HG03045 (cell line): ENCODE data around the gene CRIP1.

ENCODE experiments used
- ATAC-seq: cut with Tn5 transposase; IDR thresholded peaks from one replicate; pipeline ENCODE4 v1.9.1; 2021; ENCODE audit warnings: mild to moderate bottlenecking, moderate library complexity; ENCODE audit not compliant: unreplicated experiment

CRIP1 gene

DNA sequence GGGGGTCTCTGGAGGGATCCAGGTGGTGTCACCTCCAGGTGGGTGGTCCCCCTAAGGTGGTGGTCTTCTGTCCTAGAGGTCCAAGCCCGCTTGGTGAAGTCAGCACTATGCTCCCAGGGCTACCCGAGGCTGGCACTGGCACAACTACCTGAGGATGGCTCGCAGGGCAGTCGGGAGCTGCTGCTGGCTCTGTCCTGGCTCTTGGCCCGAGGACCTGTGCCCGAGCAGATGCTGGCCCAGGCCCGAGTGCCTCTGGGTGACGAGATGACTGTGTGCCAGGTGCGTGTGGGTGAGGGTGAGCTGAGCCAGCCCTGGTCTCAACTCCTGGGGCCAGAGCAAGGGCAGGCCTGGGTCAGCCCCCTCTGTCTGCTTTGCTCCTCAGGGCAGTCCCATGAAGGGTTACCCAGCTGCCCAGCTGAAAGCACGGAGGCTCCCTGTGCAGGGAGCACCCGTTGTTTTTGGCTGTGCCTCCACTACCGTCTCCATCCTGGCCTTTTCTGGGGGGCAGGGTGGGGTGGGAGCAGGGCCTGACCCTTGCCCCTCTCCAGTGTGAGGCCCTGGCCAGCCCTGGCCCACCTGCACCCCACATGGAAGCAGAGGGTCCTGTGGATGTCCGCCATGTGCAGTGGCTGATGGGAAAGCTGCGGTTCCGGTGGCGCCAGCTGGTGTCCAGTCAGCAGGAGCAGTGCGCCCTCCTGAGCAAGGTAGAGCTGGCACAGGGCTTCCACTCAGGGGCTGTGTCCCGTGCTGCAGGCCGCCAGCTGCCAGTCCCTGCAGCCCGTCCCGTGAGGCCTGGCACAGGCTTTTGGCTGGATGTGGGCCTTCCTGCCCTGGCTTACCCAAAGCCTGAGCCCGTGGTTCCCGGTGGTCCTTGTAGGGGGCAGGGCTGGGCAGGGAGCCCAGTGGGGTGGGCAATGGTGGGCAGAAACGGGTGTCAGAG is 5.6 kb downstream of the CRIP1 start:
- no peak for ATAC-seq

DNA sequence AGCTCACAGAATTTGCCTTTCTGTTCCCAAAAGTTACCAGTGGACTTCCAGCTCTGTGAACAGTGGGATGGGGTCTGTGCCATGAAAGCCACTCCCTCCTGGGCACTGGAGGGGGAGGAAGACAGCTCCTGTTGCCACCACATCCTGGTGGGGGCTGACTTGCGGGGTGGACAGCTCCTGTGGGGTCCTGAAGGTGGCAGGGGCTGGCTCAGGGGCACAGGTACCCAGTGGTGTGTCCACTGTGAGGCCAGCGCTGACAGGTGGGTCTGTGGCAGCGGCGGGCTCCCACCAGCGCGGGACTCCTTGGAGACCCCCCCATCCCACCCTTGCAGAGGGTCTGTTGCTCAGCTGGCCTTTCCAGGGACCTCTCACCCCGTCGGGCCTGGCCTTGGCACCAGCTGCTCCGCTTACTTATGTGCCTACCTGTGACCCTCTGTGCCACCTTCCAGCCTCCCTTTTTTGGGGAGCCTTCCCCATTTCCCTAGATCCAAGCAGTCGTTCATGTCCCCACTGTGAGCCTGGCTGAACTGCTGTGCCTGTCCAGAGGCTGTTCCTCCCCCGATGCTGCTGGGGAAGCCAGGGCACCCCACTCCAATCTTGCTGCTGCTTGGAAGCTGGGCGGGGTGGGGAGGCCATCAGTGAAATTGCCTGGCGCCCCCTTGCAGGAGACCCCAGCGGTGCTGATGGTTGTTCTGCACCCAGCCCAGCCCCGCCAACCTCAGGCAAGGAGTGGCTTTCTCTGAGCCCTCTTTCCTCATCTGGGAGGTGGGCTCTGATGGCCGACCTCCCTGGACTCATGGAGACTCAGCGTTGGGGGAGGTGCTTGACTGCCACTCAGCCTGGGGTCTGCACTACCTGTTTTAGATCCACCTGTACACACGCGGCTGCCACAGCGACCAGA is 6.5 kb downstream of the CRIP1 start:
- no peak for ATAC-seq

DNA sequence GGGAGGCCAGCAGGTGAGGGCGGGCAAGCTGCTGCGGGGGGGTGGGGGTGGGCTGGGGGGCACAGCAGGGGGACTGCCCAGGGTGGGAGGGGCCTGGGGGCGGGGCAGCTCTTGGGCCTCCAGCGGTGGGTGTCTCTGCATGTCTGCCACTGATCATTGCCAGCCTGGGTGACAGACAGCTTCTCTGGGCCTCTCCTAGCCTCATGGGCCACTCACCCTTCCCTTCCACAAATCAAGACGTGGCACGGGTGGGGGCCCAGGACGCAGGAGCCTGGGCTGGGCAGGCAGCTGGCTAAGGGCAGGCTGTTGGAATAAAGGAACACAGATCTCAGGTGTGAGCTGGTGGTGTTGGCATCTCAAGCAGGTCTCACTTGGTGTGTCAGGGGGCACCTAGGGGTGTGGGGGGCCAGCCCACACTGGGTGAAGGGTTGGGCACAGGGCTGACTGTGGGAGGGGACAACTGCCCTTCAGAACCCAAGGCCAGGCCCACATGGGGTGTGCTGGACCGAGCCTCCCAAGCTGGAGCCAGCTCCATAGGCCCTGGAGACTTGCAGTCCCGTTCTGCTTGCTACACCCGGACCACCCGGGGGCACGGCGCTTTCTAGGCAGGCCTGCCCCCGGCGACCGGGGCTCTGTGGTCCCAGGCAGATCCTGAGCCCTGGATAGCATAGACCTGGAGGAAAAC is 7.4 kb downstream of the CRIP1 start:
- no peak for ATAC-seq

GRCh38 chr14:105494606-105494929 is 7.9 kb downstream of the CRIP1 start:
- ATAC-seq = no peak

GRCh38 chr14:105495101-105495989 is 8.7 kb downstream of the CRIP1 start:
- no peak for ATAC-seq

GRCh38 chr14:105495990-105496830 is 9.5 kb downstream of the CRIP1 start:
- no peak for ATAC-seq

DNA sequence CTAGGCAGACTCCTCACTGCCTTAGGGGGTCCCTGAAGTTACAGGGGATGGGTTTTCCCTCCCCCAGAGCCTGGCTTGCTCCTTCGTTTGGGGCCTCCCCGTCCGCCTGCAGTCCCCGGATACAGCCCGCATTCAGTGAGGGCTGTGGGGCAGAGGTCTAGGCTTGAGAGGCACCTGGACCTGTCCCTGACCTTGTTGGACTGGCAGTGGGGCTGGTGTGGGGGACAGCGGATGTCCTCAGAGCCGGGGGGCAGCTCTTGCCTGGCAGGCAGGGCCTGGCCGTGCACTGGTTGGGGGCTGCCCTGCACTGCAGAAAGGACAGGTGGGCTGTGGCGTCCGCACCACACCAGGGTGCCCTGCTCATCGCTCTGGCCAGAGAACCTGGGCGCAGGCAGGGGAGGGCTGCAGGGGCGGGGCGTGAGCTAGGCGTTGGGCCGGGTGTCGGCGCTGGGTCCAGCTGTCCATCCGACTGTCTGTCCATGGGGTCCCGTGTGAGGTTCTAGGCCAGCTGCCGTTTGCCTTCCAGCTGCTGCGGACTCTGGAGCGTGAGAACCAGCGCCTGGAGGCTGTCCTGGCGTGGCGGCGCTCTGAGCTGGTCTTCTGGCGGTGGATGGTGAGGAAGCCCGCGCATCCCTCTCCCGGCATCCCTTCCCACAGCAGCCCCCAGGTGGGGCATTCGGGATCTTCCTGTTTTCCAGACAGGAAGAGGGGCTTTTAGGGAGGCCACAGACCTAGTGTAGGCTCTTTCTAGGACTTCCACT is 10.3 kb downstream of the CRIP1 start:
- no peak for ATAC-seq

DNA sequence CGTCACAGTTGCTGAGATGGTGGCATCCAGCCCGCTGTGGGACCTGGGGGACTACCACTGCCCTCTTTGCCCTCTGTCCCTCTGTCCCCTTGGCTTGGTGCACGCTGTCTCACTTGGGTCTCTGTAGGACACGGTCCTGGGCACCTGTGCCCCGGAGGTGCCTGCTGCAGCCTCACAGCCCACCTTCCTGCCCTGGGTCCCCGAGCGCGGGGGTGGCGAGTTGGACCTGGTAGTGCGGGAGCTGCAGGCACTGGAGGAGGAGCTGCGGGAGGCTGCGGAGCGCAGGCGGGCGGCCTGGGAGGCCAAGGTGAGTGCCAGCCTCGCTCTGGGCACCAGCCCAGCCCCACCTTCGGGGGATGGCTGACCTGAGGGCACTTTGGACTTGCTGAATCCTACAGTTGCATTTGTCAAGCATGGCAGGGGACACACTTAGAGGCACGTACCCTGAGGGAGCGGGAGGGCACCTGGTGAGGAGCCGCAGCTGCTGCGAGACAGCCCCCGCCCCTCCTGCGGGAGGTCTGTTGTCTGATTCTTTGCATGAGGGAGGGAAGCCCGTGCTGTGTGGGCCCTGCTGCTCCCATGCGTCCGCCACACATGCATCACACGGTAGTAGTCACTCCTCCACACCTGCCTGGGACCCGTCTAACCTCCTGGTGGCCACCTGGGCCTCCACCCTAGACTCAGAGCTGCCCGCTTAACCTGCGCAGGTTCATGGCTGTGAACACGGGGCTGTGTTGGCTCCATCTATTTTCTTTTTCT is 11.2 kb downstream of the CRIP1 start:
- ATAC-seq = no peak

DNA sequence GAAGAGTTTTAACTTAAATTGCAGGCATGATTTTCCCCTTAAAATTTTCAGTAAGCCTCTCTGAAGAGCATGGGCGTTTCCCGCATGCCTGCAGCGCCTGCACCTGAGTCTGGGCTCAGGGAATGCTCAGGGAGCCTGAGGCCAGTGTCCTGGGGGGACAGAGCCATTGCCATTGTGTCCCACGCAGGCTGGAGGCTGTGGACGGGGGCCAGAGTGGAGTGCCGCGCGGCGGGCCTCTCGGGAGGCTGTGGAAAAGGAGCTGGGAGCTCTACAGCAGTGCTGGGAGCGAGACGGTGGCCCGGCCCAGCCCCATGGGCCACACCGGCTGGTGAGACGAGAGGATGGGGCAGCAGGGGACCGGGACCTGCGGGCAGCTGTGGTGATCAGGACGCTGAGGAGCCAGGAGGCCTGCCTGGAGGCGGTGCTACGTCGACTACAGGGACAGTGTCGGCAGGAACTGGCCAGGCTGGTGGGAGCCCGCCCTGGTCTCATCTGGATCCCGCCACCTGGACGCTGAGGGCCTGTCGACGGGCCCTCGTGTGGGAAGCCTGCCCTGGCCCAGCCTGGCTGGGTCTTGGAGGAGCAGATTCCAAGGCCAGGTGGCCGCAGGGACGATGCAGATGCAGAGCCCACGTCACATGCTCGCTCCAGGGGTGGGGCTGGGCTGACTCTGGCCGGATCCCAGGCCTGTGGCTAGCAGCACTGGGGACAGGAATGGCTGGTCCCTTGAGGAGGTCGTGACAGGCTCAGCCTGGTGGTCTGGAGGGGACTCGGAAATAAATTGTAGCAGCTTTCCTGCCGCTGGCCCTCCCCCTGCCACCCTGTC is 12.0 kb downstream of the CRIP1 start:
- ATAC-seq = no peak

DNA sequence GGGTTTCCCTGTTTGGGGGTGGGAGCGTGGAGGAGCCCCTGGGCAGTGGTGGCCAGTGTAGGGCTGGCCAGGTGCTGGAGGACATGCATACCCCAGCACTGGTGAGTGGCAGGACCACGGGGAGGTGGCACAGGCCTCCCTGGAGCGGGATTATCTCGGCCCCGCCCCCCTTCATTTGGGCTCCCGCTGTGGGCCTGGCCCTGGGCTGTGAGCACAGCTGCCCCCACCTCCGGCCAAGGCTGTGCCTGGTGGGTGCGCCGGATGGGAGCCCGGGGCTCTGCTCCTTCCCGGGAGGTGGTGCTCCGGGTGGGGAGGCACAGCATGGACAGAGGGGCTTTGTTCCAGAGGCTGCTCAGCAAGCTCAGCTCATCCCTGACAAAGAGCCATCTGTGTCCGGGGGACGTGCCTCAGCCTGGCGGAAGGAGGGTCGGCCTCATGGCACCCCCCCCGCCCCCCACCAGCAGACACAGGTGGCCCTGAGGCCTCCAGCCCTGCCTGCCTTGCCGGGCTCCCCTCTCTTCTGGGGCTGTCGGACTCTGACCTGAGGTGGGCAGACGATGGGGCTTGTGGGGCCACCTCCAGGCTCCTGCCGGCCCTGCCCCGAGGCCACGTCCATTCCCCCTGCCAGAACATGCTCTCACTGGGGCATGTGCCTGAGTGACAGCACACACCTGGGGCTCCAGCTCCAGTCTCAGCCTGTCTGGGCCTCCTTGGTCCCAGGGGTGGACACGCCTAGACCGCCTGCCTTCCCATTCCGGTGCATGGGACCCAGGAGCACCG is 12.8 kb downstream of the CRIP1 start:
- ATAC-seq = no peak

GRCh38 chr14:105500036-105500725 is 13.5 kb downstream of the CRIP1 start:
- ATAC-seq = no peak

GRCh38 chr14:105500726-105501101 is 14.0 kb downstream of the CRIP1 start:
- no peak for ATAC-seq

DNA sequence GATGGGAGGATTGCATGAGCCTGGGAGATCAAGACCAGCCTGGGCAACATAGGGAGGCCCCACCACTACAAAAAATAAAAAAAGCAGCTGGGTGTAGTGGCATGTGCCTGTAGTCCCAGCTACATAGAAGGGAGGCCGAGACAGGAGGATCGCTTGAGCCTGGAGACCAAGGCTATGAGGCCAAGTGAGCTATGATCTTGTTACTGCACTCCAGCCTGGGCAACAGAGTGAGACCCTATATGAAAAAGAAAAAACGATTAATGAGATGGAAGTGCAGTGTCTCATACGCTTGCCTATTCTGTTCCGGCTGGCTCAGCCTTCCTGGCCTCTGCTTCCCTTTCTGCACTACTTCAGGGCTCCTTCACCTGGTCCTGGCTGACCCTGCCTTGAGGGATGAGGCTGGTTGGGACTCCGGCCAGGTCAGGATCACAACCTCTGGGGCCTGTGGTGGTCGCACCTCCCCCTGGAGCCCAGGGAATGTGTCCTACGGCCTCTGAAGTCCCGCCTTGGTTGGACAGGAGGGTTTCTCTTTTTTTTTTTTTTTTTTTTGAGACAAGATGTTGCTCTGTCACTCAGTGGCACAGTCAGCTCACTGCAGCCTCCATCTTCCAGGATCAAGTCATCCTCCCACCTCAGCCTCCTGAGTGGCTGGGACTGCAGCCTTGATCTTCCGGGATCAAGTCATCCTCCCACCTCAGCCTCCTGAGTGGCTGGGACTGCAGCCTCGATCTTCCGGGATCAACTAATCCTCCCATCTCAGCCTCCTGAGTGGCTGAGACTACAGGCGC is 15.0 kb downstream of the CRIP1 start:
- ATAC-seq = no peak

- ATAC-seq = no peak
Observed at GRCh38 chr14:105502446-105503295, 16.0 kb downstream of the CRIP1 start.
